ENCODE measurements around the gene PRDM16.

Gene PRDM16

DNA sequence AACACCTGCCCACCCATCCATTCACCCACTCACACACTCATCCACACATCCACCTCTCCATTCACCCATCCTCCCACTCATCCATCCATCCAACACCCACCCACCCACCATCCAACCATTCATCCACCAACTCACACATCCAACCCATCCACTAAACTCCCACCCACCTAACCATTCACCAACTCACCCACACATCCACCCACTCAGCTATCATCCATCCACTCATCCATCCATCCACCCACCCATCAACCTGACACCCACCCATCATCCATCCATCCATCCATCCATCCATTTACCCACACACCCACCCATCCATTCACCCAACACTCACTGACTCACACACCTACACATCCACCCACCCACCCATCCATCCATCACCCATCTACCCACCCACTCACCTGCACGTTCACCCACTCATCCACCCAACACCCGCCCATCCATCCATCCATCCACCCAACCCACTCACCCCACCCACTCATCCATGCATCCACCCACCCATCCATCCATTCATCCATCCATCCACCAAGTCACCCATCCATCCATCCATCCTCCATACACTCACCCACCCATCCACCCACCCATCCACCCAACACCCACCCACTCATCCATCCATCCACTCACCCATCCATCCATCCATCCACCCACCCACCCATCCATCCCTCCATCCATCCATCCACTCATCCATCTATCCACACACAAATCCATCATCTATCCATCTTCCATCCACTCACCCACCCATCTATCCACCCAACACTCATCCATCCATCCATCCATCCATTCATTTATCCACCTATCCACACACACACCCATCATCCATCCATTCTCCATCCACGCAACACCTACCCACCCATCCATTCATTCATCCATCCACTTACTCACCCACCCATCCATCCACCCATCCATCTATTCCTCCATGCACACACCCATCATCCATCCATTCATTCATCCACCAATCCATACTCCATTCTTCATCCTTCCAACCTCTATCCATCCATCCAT, 17.4 kb upstream of the PRDM16 start:
- in situ Hi-C loops (cut with HindIII; ENCODE audit: low pct_ligation_motif_present, low pct_unique_long_range_greater_than_20kb, low sequenced_read_pairs), result no loop called here
- DNase-seq, result no peak

- in situ Hi-C loops (cut with HindIII; ENCODE audit: low pct_ligation_motif_present, low pct_unique_long_range_greater_than_20kb, low sequenced_read_pairs), result no loop called here
- no peak for DNase-seq
These were observed 16.5 kb upstream of the PRDM16 start for GRCh38 chr1:3052501-3052900.

GRCh38 chr1:3053366-3053980, 15.5 kb upstream of the PRDM16 start:
- in situ Hi-C loops (cut with HindIII; ENCODE audit: low pct_ligation_motif_present, low pct_unique_long_range_greater_than_20kb, low sequenced_read_pairs), result no loop called here
- no peak for DNase-seq

- in situ Hi-C loops (cut with HindIII; ENCODE audit: low pct_ligation_motif_present, low pct_unique_long_range_greater_than_20kb, low sequenced_read_pairs), result no loop called here
- DNase-seq, result no peak
These were observed 15.0 kb upstream of the PRDM16 start for GRCh38 chr1:3053986-3054385.

- no peak for DNase-seq
- in situ Hi-C loops (cut with HindIII; ENCODE audit: low pct_ligation_motif_present, low pct_unique_long_range_greater_than_20kb, low sequenced_read_pairs), result no loop called here
These were observed 14.5 kb upstream of the PRDM16 start for GRCh38 chr1:3054474-3054873.

DNA sequence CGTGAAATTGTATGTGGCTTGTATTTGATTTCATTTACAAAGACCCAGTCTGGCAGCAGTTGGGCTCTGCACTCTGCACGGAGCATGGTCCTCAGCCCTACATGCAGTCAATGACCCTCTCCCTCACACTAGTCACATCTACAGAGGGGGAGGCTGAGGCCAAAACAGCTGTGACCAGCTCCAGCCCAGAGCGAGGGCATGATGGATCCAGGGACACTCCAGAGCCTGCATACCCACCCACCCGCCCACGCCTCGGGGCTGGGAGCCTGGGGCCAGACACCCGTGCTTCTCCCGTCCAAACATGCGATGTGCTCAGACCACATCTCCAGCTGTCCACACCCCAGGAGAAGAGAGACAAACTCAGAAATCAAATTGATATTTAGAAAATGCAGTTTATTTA, 14.0 kb upstream of the PRDM16 start:
- in situ Hi-C loops (cut with HindIII; ENCODE audit: low pct_ligation_motif_present, low pct_unique_long_range_greater_than_20kb, low sequenced_read_pairs), result no loop called here
- no peak for DNase-seq

DNA sequence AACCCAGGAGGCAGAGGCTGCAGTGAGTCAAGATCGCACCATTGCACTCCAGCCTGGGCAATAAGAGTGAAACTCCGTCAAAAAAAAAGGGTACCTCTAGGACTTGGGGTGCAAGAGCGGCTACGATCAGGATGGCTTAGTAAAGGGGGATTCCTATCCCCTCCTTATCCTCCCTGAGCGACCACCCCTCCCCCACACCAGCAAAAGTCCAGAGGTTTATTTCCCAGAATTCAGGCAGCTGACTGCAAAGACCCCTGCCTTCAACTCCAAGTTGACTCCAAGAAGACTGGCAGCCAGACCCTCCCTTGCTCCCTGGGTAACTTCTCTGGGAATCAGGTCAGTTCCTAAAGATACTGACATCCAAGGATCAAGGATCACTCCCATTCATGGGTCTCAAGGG, 12.4 kb upstream of the PRDM16 start:
- in situ Hi-C loops (cut with HindIII; ENCODE audit: low pct_ligation_motif_present, low pct_unique_long_range_greater_than_20kb, low sequenced_read_pairs), result no loop called here
- DNase-seq, result no peak

DNA sequence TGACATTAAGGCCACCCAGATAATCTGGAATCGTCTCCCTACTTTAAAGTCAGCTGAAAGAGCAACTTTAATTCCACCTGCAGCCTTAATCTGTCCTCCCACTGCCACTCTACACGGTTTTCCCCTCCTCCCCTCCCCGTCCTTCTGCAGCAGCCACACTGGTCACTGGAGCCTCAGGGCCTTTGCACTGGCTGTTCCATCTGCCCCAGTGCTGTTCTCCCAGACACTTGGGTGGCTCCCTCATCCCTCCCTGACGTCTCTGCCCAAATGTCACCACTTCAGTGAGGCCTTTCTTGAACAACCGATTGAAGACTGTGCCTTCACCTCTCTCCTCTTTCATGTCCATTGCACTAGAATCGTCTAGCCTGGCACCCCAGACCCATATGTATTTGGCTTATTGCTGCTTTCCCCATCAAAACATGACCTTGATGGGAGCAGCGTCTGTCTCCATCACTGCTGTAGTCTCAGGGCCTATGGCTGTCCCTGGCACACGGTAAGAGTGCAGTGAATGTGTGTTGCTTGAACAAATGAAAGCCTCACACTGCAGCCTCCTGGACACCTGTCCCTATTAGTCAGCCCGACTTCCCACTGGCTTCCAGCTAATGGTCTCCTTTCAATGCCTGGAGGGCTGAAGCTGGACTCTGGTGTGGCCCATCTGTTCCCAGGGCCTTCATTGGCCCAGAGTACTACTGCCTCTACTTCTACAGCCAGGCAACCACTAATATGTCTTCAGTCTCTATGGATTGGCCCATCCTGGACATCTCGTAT, 10.6 kb upstream of the PRDM16 start:
- no peak for DNase-seq
- in situ Hi-C loops (cut with HindIII; ENCODE audit: low pct_ligation_motif_present, low pct_unique_long_range_greater_than_20kb, low sequenced_read_pairs), result no loop called here

GRCh38 chr1:3060127-3060526, 8.9 kb upstream of the PRDM16 start:
- in situ Hi-C loops (cut with HindIII; ENCODE audit: low pct_ligation_motif_present, low pct_unique_long_range_greater_than_20kb, low sequenced_read_pairs), result no loop called here
- no peak for DNase-seq

- in situ Hi-C loops (cut with HindIII; ENCODE audit: low pct_ligation_motif_present, low pct_unique_long_range_greater_than_20kb, low sequenced_read_pairs), result no loop called here
- no peak for DNase-seq
These were observed 8.1 kb upstream of the PRDM16 start for GRCh38 chr1:3060601-3061551.

DNA sequence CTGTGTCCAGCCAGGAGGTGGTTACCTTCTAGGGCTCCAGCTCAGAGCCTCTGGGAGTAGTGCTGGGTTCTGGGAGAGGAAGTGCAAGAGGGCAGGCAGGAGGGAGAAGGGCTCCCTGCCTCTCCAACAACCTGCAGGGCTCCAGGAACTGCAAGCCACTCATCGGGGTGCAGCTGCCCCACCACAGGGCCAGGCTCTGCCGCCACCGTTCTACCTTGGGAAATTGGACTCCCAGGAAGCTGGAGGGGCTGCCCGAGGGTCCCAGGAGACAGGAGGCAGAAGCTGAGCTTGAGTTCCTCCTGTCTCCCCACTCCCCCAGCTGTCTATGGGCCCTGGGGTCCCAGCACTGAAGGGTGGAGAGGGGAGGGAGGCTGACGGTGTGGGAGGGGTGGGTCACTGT, 7.4 kb upstream of the PRDM16 start:
- DNase-seq, result no peak
- in situ Hi-C loops (cut with HindIII; ENCODE audit: low pct_ligation_motif_present, low pct_unique_long_range_greater_than_20kb, low sequenced_read_pairs), result no loop called here

DNA sequence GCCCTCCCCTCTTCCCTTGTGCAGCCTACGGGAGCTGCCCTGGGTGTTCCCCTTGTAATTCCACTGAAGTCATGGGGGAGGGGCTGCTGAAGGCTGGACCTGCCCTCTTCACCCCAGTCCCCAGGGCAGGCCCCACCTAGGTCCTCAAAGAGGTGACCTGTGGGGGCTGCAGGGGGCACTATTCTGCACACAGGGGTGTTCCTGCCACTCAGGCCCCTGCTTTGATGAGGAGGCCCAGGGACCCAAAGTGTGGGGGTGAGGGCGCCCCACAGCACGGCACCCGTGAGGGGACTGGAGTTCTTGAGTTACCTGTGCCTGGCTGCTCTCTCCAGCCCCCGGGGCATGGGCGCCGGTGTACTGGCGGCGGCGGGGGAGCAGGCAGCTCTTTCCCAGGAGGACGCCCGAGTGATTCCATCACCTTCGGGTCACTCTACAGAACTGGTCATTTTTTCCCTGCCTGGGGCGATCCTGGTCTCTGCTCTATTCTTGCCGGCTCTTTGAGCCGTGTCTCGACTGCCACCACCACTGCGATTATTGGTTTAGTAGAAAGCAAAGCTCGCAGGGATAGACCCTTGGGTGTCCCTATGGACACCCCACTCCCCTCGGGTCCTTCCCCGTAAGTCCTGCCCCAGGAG, 6.9 kb upstream of the PRDM16 start:
- in situ Hi-C loops (cut with HindIII; ENCODE audit: low pct_ligation_motif_present, low pct_unique_long_range_greater_than_20kb, low sequenced_read_pairs), result no loop called here
- no peak for DNase-seq

GRCh38 chr1:3062616-3063378, 6.2 kb upstream of the PRDM16 start:
- in situ Hi-C loops (cut with HindIII; ENCODE audit: low pct_ligation_motif_present, low pct_unique_long_range_greater_than_20kb, low sequenced_read_pairs), result no loop called here
- no peak for DNase-seq

- no peak for DNase-seq
- in situ Hi-C loops (cut with HindIII; ENCODE audit: low pct_ligation_motif_present, low pct_unique_long_range_greater_than_20kb, low sequenced_read_pairs), result no loop called here
These were observed 5.4 kb upstream of the PRDM16 start for GRCh38 chr1:3063379-3064295.

DNA sequence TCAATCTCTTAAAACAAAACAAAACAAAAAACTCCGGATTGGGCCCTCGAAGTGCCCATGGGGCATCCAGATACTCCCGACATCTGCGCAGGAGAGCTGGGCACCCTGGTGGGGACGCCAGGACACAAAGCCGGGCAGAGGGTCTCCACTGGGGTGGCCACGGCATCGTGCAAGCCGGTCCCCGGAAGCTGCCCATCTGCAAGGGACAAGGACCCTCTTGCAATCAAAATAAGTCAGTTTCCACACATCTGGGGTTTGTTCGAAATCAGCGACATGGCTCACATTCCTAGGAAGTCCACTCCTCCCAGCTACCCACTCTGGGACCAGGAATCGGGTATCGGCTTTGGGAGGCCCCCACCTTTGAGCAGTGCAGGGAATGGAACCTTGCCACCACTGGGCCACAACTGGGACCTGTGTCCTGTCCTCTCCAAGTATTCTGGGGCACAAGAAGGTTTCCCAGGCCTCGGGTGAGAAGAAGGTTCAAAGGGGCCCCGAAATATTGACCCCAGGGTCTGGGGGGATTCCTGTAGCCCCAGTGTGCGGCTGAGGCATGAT, 4.6 kb upstream of the PRDM16 start:
- no peak for DNase-seq
- in situ Hi-C loops (cut with HindIII; ENCODE audit: low pct_ligation_motif_present, low pct_unique_long_range_greater_than_20kb, low sequenced_read_pairs), result no loop called here

DNA sequence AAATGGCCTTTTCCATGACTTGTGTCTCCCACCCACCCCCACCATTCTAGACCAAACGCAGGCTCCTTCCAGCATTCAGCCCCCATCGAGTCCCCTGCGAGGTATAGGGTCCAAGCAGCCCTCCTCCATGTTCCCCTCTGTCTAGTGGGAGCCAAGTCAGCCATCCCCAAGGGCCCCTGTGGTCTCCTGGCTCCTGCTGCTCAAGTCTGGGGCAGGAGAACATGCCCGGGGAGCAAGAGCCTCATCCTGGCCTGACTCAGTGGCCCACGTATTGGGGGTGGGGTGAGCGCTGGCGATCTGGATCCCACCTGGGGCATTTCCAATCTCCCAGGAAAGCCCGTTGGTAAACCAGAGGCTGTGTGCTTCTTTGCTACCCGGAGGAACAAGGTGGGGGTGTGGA, 4.1 kb upstream of the PRDM16 start:
- no peak for DNase-seq
- in situ Hi-C loops (cut with HindIII; ENCODE audit: low pct_ligation_motif_present, low pct_unique_long_range_greater_than_20kb, low sequenced_read_pairs), result no loop called here

All from ACHN (cell line).